Astrocyte of the cerebellum (primary cell): ENCODE results near the gene FAM89B.

Experiments used
- DNase-seq: peaks from one replicate; pipeline ENCODE4 v3.0.0-alpha.2; 2011; ENCODE audit warnings: low read depth
- H3K4me3 ChIP-seq: 2 replicates; pipeline ENCODE4 v1.5.1; 2011; ENCODE audit warnings: mild to moderate bottlenecking, low read depth, low read length, moderate library complexity
- in situ Hi-C: cut with HindIII; loops from 2 replicates; pipeline ENCODE4 v1.10.0; 2017; ENCODE audit warnings: low sequenced_read_pairs
- TF ChIP-seq, protein P1 (sequence below): IDR thresholded peaks from 2 replicates; pipeline ENCODE4 v1.5.1; 2012; ENCODE audit warnings: low read length, low read depth, moderate library complexity, mild to moderate bottlenecking; ENCODE audit errors: missing control alignments

FAM89B gene

DNA sequence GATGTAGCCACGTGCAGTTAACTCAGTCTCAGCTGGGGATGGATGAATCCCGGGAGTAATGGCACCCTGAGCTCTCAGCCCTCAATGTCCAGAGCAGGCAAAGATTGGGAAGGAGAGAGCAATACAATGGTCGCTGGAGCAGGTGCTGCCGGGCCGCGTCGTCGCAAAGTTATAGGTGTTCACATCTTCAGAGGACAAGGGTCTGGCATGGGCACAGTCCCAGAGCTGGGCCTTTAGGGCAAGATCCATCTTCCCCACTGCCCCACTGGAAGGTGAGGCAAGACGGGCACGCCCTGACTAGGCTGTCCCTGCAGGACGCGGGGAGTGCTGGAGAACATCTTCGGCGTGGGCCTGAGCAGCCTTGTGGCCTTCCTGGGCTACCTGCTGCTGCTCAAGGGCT lies 50.8 kb downstream of the FAM89B start:
- DNase-seq = no peak
- in situ Hi-C loops = no loop called here
- TF ChIP-seq, protein P1, sequence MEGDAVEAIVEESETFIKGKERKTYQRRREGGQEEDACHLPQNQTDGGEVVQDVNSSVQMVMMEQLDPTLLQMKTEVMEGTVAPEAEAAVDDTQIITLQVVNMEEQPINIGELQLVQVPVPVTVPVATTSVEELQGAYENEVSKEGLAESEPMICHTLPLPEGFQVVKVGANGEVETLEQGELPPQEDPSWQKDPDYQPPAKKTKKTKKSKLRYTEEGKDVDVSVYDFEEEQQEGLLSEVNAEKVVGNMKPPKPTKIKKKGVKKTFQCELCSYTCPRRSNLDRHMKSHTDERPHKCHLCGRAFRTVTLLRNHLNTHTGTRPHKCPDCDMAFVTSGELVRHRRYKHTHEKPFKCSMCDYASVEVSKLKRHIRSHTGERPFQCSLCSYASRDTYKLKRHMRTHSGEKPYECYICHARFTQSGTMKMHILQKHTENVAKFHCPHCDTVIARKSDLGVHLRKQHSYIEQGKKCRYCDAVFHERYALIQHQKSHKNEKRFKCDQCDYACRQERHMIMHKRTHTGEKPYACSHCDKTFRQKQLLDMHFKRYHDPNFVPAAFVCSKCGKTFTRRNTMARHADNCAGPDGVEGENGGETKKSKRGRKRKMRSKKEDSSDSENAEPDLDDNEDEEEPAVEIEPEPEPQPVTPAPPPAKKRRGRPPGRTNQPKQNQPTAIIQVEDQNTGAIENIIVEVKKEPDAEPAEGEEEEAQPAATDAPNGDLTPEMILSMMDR = no peak
- no peak overlapping the region for H3K4me3 ChIP-seq
